Cardiac septum (tissue), 1 donor: ENCODE measurements around the gene ATP5ME. TPM values are rescaled to one million over a fixed set of nuclear protein-coding genes. Genes with fewer than 3 reads are reported as not detected.

ENCODE experiments used
- DNase-seq: peaks from one replicate; pipeline ENCODE4 v3.0.0-alpha.2; 2020; ENCODE audit warnings: low spot score
- intact Hi-C: fragments of 100-400 bp; cut with DNase I; formaldehyde crosslinking; loops from one replicate; pipeline ENCODE4 v1.14.0; 2022
- total RNA-seq: library from RNA; stranded (reverse); fragmentation: NEBNext Ultra II Directional; extraction: Animal tissue kit (Norgen Biotek cat#: 25700); gene quantifications from one replicate; pipeline ENCODE4 v1.2.1, GENCODE V29; 2021
- donor health status: DM: no; HTN: no; CAD: no.

The ATP5ME gene
- total RNA-seq, 1 donor from 2014 or later: 734 TPM

GRCh38 chr4:628821-629635 is 45.0 kb downstream of the ATP5ME start:
- DNase-seq: peak; percentile 67

GRCh38 chr4:628311-628741 is 45.8 kb downstream of the ATP5ME start:
- intact Hi-C loops: no loop called here
- peak; percentile 41 for DNase-seq

More at GRCh38 chr4:628821-629635, 45.0 kb downstream of the ATP5ME start:
- intact Hi-C loops: no loop called here

- DNase-seq: peak; percentile 38
- intact Hi-C loops: no loop called here
These were observed 46.5 kb downstream of the ATP5ME start for GRCh38 chr4:627347-628125.

DNA sequence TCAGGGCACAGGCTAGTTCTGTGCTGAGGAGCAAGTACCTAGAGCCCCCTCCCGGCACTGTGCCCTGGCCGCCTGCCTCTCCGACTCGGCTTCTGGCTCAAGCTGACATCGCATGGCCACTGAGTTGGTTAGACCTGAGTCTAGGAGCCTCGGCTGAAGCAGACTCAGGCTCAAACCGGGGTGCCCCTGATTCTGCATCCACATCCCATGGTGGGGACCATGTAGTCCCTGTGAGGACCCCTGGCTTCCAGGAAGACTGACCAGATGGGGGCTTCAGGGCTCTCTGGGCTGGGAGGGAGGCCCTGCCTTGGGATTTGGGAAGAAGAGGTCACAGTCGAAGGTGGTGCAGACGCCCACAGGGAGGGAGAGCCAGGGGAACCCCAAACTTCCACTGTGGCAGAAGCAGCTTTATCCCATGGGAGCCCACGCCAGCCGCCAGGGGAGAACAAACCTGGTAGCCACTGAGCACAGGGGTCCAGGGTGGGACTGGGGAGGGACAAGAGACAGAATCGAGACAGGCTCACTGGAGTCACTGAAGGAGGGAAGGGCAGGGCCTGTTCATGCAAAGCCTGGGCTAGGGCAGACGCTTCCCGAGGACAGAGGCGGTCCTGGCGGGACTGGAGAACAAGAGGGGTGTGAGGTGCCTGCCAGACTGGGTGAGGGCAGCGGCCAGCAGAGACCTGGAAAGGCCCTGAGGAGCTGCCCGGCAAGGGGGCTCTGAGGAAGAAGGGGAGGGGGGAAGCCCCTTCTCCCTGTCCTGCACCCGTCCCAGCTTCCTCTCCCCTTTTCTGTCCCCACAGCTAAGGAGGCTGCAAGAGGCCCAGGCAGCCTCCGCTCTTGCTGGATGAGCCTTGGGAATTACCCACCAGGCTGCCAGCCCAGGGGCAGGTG is 47.6 kb downstream of the ATP5ME start:
- DNase-seq: peak; percentile 57
- intact Hi-C loops: no loop called here

GRCh38 chr4:625631-626161 is 48.4 kb downstream of the ATP5ME start:
- intact Hi-C loops: no loop called here
- DNase-seq: peak; percentile 69

DNA sequence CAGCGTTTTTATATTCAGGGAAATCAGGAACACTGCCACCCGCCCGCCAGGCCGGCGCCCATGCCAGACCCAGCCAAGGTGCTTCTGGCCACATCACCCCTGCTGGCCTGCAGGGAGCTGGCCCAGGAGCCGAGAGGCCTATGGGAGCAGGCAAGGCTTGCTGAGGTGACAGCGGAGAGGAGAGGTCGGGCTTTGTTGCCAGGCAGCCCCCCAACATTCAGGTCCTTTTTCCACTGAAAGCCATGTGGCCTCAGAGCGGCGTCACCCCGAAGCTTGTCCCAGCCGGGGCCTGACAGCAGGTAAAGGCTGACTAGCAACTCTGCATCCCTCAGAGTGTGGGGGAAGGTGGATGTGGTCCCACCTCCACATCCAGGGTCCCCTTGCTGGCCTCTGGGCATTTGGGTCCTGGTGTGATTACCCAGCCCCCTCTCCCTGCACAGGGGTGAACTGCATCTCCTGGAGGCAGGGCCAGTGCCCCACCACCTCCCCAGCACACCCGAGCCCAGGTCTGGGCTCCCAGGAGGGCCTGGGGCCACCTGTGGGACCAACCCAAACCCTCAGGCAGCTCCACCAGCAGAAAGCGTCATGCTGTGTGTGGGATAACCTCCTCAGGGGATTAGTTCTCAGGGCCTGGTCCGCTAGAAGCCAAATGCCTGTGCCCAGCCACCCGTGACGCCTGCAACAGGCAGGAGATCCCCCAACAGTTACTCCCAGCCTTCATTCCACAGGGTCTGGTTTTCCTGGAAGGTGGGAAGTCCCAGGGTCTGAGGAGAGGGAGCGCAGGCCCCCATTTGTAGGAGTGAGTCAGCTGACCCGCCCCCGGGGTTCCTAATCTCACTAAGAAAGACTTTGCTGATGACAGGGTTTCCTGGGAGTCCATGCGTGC is 49.1 kb downstream of the ATP5ME start, which contains the start of gene PDE6B:
Gene PDE6B (plus strand): TSS at position 869 of the 886 bp plus-strand sequence. CDS start 54 bp downstream, outside the sequence.
- intact Hi-C loops: no loop called here
- peak; percentile 43 for DNase-seq

DNA sequence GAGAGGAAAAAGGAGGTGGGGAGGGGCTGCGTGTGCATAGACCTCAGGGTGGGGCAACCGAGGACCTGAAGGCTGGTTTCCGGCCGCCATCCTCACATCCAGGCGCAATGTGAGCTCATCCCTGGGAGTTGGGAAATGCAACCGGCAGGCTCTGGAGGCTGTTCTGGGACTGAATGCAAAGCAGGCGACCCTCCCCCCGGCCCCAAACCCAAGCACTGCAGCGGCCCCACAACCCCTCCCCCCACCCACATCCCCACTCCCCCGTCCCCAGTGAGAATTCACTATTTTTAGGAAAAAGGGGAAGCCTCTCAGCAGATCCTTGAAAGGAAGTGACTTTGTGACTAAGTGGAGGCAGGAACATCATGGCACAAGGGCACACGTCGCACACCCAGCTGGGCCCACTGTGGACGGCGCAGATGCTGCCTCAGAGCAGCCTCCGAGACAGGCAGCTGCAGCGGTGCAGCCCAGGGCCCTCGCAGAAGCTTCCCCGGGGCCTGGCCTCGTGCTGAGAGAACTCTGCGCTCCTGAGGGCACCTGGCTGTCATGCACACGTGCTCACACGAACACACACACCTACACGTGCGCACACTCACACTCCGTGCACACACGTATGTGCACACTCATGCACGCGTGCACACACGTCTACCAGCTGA is 50.0 kb downstream of the ATP5ME start:
- intact Hi-C loops: no loop called here
- peak; percentile 70 for DNase-seq

DNA sequence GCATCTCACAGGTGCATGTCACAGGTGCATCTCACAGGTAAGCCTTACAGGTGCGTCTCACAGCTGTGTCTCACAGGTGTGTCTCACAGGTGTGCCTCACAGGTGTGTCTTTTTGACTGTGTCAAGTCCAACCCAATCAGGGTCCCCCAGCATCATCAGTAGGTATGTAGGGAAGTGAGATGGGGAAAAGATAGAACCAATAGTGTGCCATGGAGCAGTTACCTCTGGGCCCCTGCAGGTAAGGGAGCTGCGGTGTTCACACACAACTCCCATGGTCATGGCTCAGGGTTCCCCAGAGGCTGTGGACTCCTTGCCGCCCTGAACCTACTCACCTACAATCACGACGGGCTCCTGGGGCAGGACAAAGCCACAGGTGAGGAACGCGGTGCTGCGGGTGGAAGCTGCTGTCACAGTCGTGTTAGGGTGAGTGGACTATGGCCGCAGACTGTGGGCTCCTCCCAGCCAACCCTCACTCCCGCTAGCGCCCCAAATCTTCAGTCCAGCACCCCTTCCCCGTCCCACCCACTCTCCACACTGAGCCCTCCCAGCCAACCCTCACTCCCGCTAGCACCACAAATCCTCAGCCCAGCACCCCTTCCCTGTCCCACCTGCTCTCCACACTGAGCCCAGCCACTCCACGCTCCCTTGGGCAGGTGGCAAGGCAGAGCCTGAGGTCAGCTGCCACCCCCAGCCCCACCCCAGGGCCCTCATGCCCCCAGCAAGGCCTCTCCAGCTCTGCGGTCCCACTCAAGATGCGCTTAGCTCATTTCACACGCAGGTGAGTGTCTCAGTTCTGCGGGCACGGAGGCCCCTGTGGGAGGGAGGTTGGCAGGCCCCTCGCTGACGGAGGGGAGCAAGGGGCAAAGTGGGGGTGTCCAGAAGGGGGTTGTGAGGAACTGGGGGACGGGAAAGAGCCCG is 50.8 kb downstream of the ATP5ME start:
- peak; percentile 68 for DNase-seq
- intact Hi-C loops: no loop called here

Other genes starting within 250 kb of the ATP5ME start
- gene ZNF721, start 175.1 kb downstream of the ATP5ME start, total RNA-seq: 14.9 TPM
- gene PIGG, start 175.1 kb downstream of the ATP5ME start, total RNA-seq: 22.4 TPM
- gene TMEM271, start 98.0 kb downstream of the ATP5ME start, total RNA-seq: not detected
- 4.8 TPM for gene PDE6B, start 48.7 kb downstream of the ATP5ME start, total RNA-seq
- gene MYL5, start 266 bp upstream of the ATP5ME start, total RNA-seq: 6.5 TPM
- gene SLC49A3, start 14.9 kb upstream of the ATP5ME start, total RNA-seq: 12.1 TPM
- 24.3 TPM for gene PCGF3, start 31.6 kb upstream of the ATP5ME start, total RNA-seq
- 9.4 TPM for gene CPLX1, start 151.9 kb upstream of the ATP5ME start, total RNA-seq